Uterus (tissue), 2 donors: ENCODE measurements around the gene NOL4L.

Source experiments
- POLR2A ChIP-seq, 2 donors: fragments of 450-650 bp; IDR thresholded peaks; one replicate each; pipeline ENCODE4 v1.6.1; 2016; ENCODE audit warnings: antibody characterized with exemption in 2 of 2, mild to moderate bottlenecking in 1 of 2, moderate library complexity in 1 of 2
- TF ChIP-seq, protein P1 (sequence below), 4 experiments: fragments of 200-600 bp in 2 of 4; fragments of 450-650 bp in 2 of 4; sonication (generic) in 2 of 4; IDR thresholded peaks; one replicate each; pipeline ENCODE4 v1.5.1; 2016 to 2019; ENCODE audit warnings: antibody characterized with exemption in 4 of 4, mild to moderate bottlenecking in 2 of 4, moderate library complexity in 1 of 4

DNA sequence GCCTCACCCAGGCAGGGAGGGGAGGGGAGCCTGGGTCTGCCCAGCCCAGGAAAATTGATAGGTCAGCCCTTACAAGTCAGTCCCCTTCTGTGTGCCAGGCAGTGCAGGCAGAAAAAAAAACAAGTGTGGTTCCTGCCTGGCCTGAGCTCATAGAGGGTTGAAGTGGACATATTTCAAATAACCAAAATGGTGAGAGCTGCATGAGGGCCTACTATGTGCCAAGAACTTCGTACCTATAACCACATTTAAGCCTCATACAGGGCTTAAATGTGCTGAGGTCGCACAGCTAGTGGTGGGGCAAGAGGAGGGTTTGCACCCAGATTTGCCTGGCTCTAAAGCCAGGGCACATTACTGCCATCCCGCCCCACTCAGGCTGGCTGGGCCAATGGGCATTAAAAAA lies 6.9 kb upstream of the NOL4L start:
- TF ChIP-seq, protein P1, sequence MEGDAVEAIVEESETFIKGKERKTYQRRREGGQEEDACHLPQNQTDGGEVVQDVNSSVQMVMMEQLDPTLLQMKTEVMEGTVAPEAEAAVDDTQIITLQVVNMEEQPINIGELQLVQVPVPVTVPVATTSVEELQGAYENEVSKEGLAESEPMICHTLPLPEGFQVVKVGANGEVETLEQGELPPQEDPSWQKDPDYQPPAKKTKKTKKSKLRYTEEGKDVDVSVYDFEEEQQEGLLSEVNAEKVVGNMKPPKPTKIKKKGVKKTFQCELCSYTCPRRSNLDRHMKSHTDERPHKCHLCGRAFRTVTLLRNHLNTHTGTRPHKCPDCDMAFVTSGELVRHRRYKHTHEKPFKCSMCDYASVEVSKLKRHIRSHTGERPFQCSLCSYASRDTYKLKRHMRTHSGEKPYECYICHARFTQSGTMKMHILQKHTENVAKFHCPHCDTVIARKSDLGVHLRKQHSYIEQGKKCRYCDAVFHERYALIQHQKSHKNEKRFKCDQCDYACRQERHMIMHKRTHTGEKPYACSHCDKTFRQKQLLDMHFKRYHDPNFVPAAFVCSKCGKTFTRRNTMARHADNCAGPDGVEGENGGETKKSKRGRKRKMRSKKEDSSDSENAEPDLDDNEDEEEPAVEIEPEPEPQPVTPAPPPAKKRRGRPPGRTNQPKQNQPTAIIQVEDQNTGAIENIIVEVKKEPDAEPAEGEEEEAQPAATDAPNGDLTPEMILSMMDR (IDR thresholded peaks at IDR 0.05) = no peak
- no peak for TF ChIP-seq POLR2A (IDR thresholded peaks at IDR 0.05)
